Globus pallidus (tissue), 1 donor: ENCODE measurements around the gene GALNT18.
"Not testable (repeated sequence)": the region's sequence is repeated elsewhere in the genome, so short reads cannot be mapped to it uniquely, and the experiment has no call there.

Source experiments
- DNase-seq: peaks from one replicate; pipeline ENCODE4 v3.0.0-alpha.2; 2015; ENCODE audit warnings: low spot score

The GALNT18 gene

DNA sequence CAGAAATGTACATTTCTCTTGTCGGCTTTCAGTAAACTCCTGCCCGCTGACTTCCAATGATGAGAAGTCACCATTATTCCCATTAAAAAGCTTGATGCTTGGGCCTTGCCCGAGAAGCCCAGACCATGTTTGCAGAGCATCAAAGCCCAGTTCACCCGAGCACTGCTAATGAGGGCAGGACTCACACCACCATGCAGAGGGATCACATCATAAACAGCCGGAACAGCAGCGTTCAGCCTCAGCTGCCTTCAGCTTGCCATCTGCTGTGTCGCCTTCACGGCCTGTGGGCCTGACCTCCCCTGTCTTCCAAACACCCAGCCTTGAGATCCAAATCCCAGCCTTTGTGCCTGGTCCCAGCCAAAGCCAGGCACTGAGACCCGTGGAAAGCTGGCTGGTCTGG is 163.3 kb downstream of the GALNT18 start:
- DNase-seq = no peak

DNA sequence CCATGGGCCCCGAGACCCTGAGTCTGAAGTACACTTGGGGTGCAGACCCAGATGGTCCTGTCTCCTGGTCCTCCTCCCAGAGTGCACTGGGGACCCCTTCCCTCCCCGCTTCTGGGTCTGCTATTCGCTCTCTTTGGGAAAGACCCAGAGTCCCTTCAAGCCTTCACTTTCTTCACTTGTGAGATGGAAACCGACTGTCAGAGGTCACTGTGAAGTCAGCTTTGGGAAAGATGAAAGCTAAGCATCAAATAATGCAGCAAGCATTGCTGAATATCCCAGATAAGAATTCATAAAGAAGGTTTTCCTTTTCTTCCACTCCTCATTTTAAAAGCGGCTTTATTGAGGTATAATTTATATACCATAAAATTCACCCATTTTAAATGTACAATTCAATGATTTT is 163.8 kb downstream of the GALNT18 start:
- no peak for DNase-seq

DNA sequence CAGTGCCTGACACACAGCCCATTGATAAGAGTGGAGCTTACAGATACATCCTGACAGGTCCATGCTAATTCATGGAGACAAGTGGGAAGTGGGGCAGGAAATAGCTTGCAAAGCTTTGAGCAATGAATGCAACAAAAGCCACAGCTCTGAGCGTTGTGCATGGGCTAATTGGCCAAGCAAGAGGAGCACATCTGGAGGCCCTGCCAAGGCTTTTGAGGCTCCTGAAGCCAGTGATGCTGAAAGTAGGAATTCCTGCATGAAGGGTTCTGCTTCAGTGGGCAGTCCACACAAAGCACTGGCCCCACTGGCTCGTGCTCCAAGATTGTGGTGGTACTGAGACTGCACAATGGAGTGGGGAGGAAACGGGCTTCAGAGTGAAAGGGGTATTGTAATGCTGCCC is 164.9 kb downstream of the GALNT18 start:
- DNase-seq = no peak

DNA sequence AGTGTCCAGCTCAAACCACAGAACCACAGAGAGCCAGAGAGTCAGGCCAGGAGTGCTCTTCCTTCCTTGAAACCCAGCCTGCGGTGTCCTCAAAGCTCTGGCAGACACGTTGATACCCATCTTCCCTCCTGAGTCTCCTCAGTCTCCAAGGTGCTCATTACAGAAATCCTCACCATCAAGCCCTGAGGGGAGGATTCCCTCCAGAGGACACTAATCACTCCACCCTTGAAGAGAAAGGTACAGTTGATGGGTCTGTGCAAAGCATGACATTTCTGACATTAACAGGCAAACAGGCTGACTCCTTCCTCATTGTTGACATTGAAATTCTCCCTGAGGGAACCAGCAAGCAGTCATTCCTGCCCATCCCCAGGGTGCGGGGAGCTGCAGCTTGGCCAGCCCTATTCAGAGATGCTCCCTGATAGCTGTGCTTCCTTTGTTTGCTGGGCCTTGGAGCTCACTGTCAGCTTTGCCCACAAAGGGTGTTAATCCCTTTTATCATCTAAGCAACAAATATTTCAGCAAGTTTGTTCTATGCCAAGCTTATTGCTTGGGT is 167.1 kb downstream of the GALNT18 start:
- no peak for DNase-seq

DNA sequence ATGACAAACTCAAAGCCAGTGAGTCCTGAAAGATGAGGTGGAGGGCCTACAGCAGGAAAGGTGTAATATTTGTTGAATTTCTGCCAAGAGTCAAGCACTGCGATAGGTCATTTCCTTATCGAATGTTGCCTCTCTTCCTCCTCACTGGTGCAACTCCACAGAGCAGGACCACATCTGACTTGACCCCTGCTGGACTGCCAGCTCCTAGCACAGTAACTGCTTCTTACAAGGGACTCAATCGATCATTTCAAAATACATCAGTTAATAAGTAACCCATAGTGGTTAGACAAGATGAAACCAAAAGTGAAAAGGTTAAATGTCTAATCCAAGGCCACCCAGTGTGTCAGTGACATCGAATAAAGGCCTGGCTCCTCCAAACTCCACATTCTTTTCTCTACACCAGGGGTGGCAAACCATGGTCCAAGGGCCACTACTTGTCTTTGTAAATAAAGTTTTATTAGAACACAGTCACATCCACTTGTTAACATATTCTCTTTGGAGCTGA is 170.3 kb downstream of the GALNT18 start:
- DNase-seq = no peak

DNA sequence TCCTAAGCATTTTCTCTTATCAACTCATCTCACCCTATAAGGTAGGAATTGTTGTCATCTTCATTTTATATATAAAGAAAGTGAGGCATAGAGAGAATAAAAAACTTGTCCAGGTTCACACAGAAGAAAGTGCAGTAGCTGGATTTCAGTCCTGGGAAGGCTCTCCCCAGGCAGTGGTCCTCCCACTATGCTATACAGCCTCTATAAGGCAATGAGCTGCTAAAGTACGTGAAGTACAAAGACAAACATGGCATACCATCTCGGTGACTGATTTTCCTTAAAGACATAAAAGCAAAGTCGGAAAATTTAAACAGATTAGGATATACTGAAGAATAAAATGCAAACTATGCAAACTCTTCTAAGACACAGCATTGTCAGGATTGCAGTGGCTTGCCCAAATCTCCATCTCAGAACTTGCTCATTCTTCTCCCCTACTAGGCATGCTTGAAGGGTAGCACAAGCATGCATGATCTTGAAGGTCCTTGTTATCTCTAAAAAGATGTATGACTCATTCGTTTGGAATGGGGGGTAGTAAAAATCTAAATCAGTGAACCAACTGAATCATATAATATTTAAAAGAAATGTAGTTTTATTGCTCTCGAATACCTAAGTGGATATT is 171.0 kb downstream of the GALNT18 start:
- no peak for DNase-seq

DNA sequence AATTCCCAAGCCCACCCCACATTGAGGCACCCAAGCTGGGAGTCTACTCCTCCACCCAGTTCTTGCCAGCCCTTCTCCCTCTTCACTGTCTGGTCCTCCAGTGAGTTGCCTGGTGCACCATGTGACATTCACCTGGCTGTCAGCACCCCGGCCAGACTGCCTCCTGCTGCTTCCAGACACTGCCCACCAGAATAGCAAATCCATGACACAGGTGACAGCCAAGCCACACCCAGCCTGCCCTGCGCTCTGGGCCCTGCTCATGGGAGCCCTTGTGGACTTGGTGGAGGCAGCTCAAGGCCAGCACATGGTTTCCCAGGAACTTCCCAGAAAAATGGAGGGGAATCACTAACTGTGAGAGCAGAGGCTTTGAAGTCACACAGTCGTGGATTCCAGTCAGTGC is 172.5 kb downstream of the GALNT18 start:
- no peak for DNase-seq

DNA sequence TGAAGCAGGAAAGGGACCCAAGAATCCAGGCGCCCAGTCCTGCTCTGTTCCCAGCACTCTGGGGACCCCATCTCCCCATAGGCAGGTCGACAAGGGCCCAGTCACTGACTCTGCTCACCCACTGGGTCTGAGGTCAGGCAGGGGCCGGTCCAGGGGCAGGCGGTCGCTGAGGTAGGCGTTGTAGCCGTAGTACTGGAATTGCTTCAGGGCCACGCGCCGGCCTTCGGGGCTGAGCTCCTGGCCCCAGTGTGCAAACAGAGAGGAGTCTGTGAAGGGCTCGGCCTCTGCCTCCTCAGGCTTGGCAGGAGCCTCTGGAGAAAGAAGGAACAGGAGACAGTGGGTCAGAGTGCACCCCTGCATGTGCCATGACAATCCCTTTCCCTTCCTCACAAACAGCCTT is 173.2 kb downstream of the GALNT18 start:
- no peak for DNase-seq

DNA sequence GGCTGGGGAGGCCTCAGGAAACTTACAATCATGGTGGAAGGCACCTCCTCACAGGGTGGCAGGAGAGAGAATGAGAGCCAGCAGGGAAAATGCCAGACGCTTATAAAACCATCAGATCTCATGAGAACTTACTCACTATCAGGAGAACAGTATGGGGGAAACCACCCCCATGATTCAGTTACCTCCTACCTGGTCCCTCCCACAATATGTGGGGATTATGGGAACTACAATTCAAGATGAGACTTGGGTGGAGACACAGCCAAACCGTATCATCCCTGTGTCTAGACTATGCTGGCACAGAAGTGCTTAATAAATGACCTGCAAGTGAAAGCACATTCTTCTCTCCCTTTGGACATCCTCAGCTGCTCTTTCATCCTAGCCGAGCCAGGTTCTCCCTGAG is 174.2 kb downstream of the GALNT18 start:
- not testable (repeated sequence) for DNase-seq

DNA sequence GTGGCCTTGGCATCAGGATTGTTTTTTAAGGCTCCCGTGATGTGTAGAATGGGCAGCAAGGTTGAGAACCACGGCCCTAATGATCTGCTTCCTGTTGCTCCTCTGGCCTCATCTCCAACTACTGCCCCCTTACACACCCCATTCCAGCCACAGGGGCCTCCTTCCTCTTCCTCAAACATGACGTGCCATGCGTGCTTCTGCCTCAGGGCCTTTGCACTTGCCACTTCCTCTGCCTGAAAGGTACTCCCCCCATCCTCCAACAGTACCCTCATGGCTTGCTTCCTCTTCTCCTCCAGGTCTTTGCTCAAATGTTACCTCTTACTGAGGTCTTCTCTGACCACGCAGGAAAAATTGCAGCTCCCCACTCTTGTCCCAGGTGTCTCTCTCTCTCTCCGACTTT is 174.8 kb downstream of the GALNT18 start:
- no peak for DNase-seq

DNA sequence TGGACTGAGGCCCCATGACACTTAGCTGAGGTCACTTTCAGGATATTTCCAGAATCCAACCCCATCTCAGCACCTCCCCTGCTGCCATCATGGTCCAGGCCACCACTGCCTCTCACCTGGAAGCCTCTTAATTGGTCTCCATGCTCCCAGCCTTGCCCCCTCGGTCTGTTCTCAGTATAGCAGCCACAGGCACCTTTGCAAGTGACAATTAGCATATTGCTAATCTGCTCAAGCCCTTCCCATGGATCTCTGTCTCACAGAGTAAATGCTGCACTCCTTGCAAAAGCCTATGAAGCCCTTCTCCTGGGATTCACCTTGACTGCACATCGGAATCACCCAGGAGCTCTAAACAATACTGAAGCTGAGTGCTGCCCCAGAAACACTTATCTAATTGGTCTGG is 175.2 kb downstream of the GALNT18 start:
- DNase-seq = no peak

DNA sequence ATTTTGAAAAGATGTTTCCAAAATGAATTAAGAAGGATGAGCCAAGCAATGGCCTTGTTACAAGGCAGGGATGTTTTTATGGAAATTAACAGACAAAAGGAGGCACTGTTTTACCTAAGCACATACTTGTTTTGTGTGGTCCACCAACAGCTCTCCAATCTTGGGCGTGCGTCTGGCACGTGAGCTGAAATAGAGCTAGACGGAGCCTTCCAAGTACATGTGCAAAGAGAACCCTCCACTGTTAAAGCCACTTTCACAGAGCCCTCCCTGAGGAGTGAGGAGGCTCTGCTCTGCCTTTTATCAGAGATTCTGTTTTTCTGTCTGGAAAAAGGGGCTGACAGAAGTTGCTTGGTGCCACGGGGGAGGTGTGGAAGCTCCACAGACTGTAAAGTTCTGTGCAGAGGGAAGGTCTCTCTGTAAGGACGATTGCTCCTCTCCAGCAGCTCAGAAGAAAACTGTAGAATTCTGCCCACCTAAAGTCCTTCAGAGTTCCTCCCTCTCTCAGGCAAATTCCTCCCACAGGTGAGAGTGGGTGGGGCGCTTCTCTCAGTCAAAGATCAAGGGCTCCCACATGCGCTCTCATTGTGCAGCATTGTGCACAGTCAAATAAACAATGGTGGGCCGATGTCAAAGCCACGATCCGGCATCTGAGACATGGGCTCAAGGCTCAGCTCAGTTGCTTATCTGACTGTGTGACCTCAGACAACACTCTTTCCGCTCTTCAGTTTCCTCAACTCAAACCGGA is 176.2 kb downstream of the GALNT18 start:
- no peak for DNase-seq

DNA sequence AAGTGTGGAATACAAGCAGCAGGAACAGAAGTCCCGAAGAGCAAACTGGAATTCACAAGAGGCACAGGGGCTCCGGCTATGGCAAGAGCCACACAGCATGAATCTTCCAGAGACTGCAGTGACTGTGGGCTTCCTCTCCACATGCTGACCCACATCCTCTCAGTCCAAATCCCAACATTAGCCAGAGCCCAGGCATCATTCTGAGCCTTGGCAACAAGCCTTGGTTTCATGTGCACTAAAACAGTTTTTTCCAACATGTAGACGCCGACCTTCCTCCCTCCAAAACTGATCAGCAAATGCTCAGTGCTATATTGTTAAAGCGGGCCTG is 177.0 kb downstream of the GALNT18 start:
- no peak for DNase-seq

DNA sequence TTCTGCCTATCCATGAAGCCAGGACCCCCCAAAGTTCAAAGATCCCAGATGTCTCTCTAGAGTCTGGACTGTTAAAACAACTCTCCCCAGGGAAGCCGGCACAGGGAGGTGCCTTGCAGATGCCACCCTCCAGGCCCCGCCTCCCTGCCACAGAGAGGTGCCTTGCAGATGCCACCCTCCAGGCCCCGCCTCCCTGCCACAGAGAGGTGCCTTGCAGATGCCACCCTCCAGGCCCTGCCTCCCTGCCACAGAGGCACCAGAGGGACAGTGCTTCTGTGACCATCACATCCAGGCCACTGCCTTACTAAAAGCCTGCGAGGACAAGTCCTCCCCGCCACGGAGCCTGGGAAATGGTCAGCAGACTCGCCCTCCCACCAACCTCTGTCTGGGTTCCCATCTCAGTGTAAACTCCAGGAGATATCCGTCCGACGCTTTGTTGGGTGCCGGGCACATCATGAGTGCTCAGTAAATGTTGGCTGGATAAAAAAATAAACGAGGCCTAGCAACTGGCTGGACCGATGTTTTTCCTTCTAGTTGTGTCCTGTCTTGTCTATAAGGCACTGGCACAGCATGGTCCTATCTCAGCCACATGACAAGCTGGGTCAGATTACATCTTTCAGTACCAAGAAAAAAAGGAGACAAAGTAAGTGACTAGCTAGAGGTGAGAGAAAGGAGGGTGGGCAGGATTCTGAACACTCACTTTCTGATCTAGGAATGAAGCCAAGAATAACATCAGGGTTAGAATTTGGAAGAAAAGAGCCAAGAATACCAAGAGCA is 177.6 kb downstream of the GALNT18 start:
- DNase-seq = no peak

DNA sequence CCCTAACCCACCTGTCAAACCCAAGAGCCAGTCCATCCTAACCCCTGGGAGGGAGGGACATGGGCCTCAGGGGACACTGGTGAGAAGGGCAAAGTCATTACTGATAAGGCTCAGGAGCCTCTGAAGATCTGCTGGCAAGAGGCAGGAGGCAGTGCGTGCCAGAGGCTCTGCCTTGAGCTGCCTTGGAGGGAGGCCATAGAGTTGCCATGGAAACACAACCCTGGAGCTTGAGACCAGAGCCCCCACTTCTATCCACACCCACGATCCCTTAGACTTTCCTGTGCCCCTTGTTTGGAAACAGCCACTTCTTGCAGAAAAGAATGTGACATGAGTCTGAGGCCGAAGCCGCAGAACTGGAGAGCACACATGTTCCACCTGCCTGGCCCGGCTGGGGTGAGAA is 179.0 kb downstream of the GALNT18 start:
- no peak for DNase-seq

DNA sequence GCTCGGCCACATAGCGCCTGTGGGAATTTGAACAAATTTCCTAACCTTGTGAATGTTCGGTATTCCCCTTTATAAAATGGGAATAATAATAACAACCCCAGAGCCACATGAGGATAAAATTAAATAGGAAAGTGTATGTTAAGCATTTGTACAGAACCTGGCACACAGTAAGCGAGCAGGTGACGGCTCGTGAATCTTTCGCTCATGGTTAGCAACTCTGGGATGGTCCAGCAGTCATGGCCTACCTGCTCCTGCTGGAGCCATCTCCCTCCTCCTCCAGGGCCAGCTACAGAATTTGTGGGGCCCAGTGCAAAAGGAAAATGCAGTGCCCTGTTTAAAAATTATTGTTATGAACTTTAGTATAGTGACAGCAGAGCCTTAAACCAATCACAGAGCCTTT is 180.3 kb downstream of the GALNT18 start:
- no peak for DNase-seq

DNA sequence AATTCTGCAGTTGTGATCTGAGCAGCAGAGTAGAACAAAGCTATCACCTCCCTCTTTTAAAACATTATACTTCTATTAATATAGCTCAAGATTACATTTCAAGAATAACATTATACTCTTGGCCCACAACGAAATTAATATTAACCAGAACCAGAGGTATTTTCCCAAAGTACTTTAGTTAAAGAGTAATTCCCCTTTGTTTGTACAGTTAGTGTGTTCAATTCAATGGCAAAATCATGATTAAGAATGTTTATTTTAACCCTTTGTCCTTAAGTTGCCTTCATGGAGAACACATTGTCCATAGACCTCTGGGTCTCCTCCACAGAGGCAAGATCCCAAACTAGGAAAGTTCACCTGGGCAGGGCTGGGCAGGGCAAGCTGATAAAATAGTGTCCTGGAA is 180.7 kb downstream of the GALNT18 start:
- DNase-seq = no peak

DNA sequence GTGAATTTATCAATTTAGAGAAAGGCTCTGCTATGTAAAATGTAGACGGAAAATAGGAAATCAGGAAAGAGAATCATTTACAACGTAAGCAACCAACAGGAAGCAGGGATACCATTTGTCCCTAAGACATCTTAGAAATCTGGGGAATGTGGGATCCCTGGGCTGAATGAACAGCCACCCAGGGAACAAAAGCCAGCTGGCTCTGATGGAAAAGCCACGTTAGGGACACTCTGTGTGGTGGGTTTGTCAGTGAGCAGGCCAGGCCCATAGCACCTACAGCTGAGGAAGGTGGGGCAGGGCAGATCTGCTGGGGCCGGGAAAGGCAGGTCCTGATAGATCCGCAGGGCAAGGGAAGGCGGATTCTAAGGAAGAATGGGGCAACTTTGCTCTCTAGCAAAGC is 181.7 kb downstream of the GALNT18 start:
- no peak for DNase-seq

DNA sequence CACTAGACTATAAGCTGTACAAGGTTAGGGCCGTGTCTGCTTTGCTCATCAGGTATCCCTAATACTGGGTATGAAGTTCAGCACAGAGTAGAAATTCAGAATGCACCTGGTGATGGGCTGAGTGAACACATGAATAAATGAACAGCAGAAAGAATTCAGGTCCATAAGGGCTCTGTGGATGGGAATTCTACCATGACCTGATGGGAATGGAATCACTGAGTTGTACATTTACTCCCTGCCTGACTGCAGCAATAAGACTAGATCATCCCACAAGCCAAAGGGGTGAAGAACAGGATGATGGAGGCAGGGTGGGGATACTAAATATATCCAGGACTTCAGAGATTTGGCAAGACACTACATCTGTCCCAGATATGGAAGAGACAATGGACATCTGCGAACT is 182.2 kb downstream of the GALNT18 start:
- DNase-seq = no peak

DNA sequence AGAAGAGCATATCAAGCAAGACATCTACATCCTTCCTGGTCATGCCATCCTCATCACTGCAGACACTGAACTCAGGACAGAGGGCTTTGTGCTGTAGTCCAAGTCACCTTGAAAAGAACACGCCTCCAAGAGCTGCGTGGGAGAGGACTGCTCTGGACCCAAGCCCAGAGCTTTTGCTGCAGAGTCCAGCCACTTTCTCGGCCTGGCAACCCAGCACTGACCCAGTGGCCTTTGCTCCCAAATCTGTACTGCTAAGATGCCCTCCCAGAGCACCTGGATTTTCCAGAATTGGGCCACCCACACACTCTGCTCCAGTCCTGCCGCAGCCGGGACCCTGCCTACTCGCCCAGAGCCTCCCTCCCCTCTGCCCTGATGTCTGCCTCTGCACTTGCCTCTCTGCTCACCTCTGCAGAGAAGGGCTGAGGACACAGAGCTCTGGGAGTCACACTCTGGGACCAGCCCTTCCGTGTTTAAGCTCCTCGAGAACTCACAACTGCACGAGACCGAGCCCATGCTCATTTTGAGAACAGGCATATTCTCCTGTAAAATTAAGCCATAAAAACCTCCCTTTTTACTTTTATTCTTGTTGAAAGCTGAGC is 185.0 kb downstream of the GALNT18 start:
- DNase-seq = no peak

DNA sequence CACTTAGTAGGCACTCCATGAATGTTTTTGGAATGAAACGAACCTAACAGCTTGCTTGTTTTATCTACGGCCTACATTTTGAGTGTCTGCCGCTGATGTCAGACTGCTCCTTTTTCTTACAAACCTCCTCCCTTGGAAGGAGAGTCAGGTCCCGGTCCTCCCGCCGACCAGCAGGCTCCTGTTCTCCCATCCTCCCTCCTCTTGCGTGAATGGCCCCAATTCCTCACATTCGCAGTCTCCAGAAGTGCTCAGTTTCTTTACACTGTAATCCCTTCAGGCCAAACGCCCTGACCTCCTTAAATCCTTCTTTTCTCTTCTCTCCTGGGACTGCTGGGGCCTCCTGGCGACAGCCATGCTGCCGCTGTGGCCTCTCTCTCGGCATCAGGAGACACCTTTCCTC is 186.2 kb downstream of the GALNT18 start:
- no peak for DNase-seq

DNA sequence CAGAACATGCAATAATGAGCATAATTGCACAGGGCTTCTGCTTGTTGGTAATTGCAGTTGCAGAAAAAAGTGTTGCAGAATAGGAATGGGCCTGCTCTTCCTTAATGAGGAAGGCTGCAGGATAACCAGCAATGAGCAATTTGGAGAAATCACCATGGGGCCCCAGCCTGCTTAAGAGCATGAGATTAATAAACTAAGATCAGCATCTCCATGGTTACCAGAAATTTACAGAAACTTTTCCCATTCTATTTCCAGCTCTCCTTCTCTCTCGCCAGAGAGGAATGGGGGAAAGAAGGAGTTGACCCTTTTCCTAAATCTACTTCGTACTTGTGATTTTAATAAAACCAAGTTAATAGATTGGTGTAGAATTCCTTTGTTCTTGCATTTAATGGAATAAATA is 187.8 kb downstream of the GALNT18 start:
- no peak for DNase-seq
